GM23338 (cell line): ENCODE measurements around the gene ZGRF1. TPM values are rescaled to one million over a fixed set of nuclear protein-coding genes. Genes with fewer than 3 reads are reported as not detected.
"Not testable (repeated sequence)": the region's sequence is repeated elsewhere in the genome, so short reads cannot be mapped to it uniquely, and the experiment has no call there.

Source experiments
- ATAC-seq: fragments of 200-7000 bp; cut with Tn5 transposase; 3 replicates; pipeline ENCODE4 v1.9.1; 2020
- DNase-seq: peaks from one replicate; pipeline ENCODE4 v3.0.0-alpha.2; 2015; ENCODE audit warnings: low spot score
- H2AFZ ChIP-seq: fragments of 200-600 bp; sonication (generic); 2 replicates; pipeline ENCODE4 v1.8.0; 2016; ENCODE audit warnings: antibody characterized with exemption, mild to moderate bottlenecking, moderate library complexity
- H3F3A ChIP-seq: fragments of 200-600 bp; sonication (generic); replicated peaks from 2 replicates; pipeline ENCODE4 v1.8.0; 2017; ENCODE audit warnings: antibody characterized with exemption, mixed run types, low read depth
- H3K27ac ChIP-seq: fragments of 200-600 bp; sonication (generic); 2 replicates; pipeline ENCODE4 v1.6.1; 2016; ENCODE audit warnings: low read depth
- H3K27me3 ChIP-seq: fragments of 200-600 bp; sonication (generic); 2 replicates; pipeline ENCODE4 v1.8.0; 2016; ENCODE audit warnings: mild to moderate bottlenecking, mixed run types, moderate library complexity; ENCODE audit not compliant: insufficient read depth
- H3K36me3 ChIP-seq: fragments of 200-600 bp; sonication (generic); 2 replicates; pipeline ENCODE4 v1.8.0; 2016; ENCODE audit warnings: mild to moderate bottlenecking; ENCODE audit not compliant: insufficient read depth
- H3K4me1 ChIP-seq: fragments of 200-600 bp; sonication (generic); 2 replicates; pipeline ENCODE4 v1.8.0; 2016; ENCODE audit warnings: mild to moderate bottlenecking, moderate library complexity; ENCODE audit not compliant: insufficient read depth
- H3K4me2 ChIP-seq: fragments of 200-600 bp; sonication (generic); 2 replicates; pipeline ENCODE4 v1.7.1; 2017; ENCODE audit warnings: mixed run types
- H3K4me3 ChIP-seq: fragments of 200-600 bp; sonication (generic); 2 replicates; pipeline ENCODE4 v1.6.1; 2016; ENCODE audit warnings: mixed run types
- H3K79me2 ChIP-seq: fragments of 200-600 bp; sonication (generic); replicated peaks from 2 replicates; pipeline ENCODE4 v1.8.0; 2017; ENCODE audit warnings: mild to moderate bottlenecking; ENCODE audit not compliant: insufficient read depth
- H3K9me2 ChIP-seq: fragments of 200-600 bp; sonication (generic); 2 replicates; pipeline ENCODE4 v1.8.0; 2017; ENCODE audit not compliant: insufficient read depth
- H4K20me1 ChIP-seq: fragments of 200-600 bp; sonication (generic); replicated peaks from 2 replicates; pipeline ENCODE4 v1.8.0; 2017; ENCODE audit warnings: mild to moderate bottlenecking; ENCODE audit not compliant: insufficient read depth
- H3K27ac Mint-ChIP-seq: 2 replicates; pipeline ENCODE4 v1.8.0; 2020; ENCODE audit warnings: inconsistent platforms, mild to moderate bottlenecking, moderate library complexity, mixed read lengths
- H3K27me3 Mint-ChIP-seq: 3 replicates; pipeline ENCODE4 v1.8.0; 2022; ENCODE audit warnings: low read depth, mild to moderate bottlenecking, moderate library complexity, mixed read lengths, inconsistent platforms; ENCODE audit not compliant: insufficient read depth, poor library complexity
- H3K36me3 Mint-ChIP-seq: 3 replicates; pipeline ENCODE4 v1.8.0; 2021; ENCODE audit warnings: low read depth, mild to moderate bottlenecking, inconsistent platforms, moderate library complexity, mixed read lengths
- H3K4me1 Mint-ChIP-seq: 3 replicates; pipeline ENCODE4 v1.8.0; 2020; ENCODE audit warnings: mild to moderate bottlenecking, inconsistent platforms, mixed read lengths
- H3K4me3 Mint-ChIP-seq: 3 replicates; pipeline ENCODE4 v1.8.0; 2021; ENCODE audit warnings: moderate library complexity, mild to moderate bottlenecking, inconsistent platforms, mixed read lengths
- H3K9me3 Mint-ChIP-seq: 3 replicates; pipeline ENCODE4 v1.8.0; 2020; ENCODE audit warnings: moderate library complexity, mild to moderate bottlenecking, inconsistent platforms, mixed read lengths
- CREB1 ChIP-seq: fragments of 250-450 bp; sonication (Bioruptor Pico); IDR thresholded peaks from 2 replicates; pipeline ENCODE4 v1.5.0; 2020; ENCODE audit warnings: low read depth, mild to moderate bottlenecking, moderate library complexity
- CTCF ChIP-seq, 2 experiments: fragments of 200-600 bp in 1 of 2; sonication (generic) in 1 of 2; conservative IDR thresholded peaks; 2 replicates each; pipeline versions ENCODE4 v1.5.1 to v1.6.1; 2016 to 2017; ENCODE audit warnings: antibody characterized with exemption in 2 of 2, low read depth in 2 of 2, mild to moderate bottlenecking in 2 of 2, moderate library complexity in 1 of 2
- ETS1 ChIP-seq: IDR thresholded peaks from 2 replicates; pipeline ENCODE4 v1.6.1; 2016; ENCODE audit warnings: antibody characterized with exemption
- EZH2 ChIP-seq: fragments of 200-600 bp; sonication (generic); IDR thresholded peaks from one replicate; pipeline ENCODE4 v1.8.0; 2017; ENCODE audit warnings: antibody characterized with exemption, mild to moderate bottlenecking, low read depth; ENCODE audit not compliant: unreplicated experiment
- EZH2phosphoT487 ChIP-seq: fragments of 200-600 bp; sonication (generic); IDR thresholded peaks from one replicate; pipeline ENCODE4 v1.8.1; 2018; ENCODE audit warnings: antibody characterized with exemption; ENCODE audit not compliant: unreplicated experiment
- JUNB ChIP-seq: IDR thresholded peaks from one replicate; pipeline ENCODE4 v1.6.1; 2016; ENCODE audit warnings: antibody characterized with exemption; ENCODE audit not compliant: unreplicated experiment
- POLR2AphosphoS5 ChIP-seq: IDR thresholded peaks from 2 replicates; pipeline ENCODE4 v1.6.1; 2016; ENCODE audit warnings: antibody characterized with exemption, low read depth
- REST ChIP-seq: IDR thresholded peaks from one replicate; pipeline ENCODE4 v1.6.1; 2018; ENCODE audit warnings: antibody characterized with exemption; ENCODE audit not compliant: unreplicated experiment
- ZNF114 ChIP-seq: fragments of 250-450 bp; sonication (Bioruptor Pico); IDR thresholded peaks from 2 replicates; pipeline ENCODE4 v1.5.0; 2020; ENCODE audit warnings: mild to moderate bottlenecking, moderate library complexity
- ZNF331 ChIP-seq: fragments of 250-450 bp; sonication (Bioruptor Pico); IDR thresholded peaks from 2 replicates; pipeline ENCODE4 v1.5.0; 2020; ENCODE audit warnings: low read depth, mild to moderate bottlenecking, moderate library complexity
- polyA plus RNA-seq: library from polyadenylated mRNA; unstranded; fragments of >200 nt; fragmentation: Nextera tagmentation; extraction: Ambion mirVana; gene quantifications from 2 replicates; pipeline ENCODE4 v1.2.1, GENCODE V29; 2016
- total RNA-seq: library from RNA; depleted of rRNA; stranded (reverse); fragments of >200 nt; shearing (Covaris generic); gene quantifications from 2 replicates; pipeline ENCODE4 v1.2.3, GENCODE V29; 2014

ZGRF1 gene
- total and polyA plus RNA-seq, 2 experiments from 2014 or later: 41.7 to 62.6 TPM

- no peak for TF ChIP-seq ETS1
- TF ChIP-seq REST: no peak
- no peak for TF ChIP-seq JUNB
- no peak for TF ChIP-seq EZH2
- no peak for TF ChIP-seq EZH2phosphoT487
- TF ChIP-seq ZNF114 (CRISPR knock-in tag): no peak
These were observed 78.9 kb downstream of the ZGRF1 start (continued) for GRCh38 chr4:112557676-112558411.

- not testable (repeated sequence) for H3K4me3 Mint-ChIP-seq, H3K79me2 ChIP-seq, DNase-seq, H3K4me3 ChIP-seq, H4K20me1 ChIP-seq, H3K36me3 ChIP-seq, H3K4me2 ChIP-seq, H3K27ac Mint-ChIP-seq, H3K9me3 Mint-ChIP-seq, H2AFZ ChIP-seq, H3K27me3 Mint-ChIP-seq, H3F3A ChIP-seq, ATAC-seq, H3K27me3 ChIP-seq, H3K27ac ChIP-seq, H3K4me1 Mint-ChIP-seq, H3K9me2 ChIP-seq, H3K4me1 ChIP-seq
- H3K36me3 Mint-ChIP-seq: peaks cover 18% of the 10 kb centered on the region; the same call in 2 of the 3 replicates
These were observed 82.4 kb downstream of the ZGRF1 start for GRCh38 chr4:112554271-112554670.

GRCh38 chr4:112552668-112553067 lies 84.0 kb downstream of the ZGRF1 start:
- no peaks in the 10 kb centered on the region for H3F3A ChIP-seq
- no peak overlapping the region for H3K4me3 ChIP-seq
- H4K20me1 ChIP-seq: no peaks in the 10 kb centered on the region
- H3K4me2 ChIP-seq: no peak overlapping the region
- H2AFZ ChIP-seq: no peak overlapping the region
- peaks cover 4% of the 10 kb centered on the region; the same call in 1 of the 2 replicates for H3K36me3 ChIP-seq
- Mint-ChIP-seq H3K4me3 (no peak overlapping the region), H3K27me3 (no peaks in the 10 kb centered on the region), H3K36me3 (peaks cover 10% of the 10 kb centered on the region; the same call in 1 of the 3 replicates), H3K4me1 (peaks cover 3% of the 10 kb centered on the region; the same call in 2 of the 3 replicates), H3K27ac (no peak overlapping the region), H3K9me3 (no peaks in the 10 kb centered on the region)
- ATAC-seq: no peak
- no peaks in the 10 kb centered on the region for H3K79me2 ChIP-seq
- no peaks in the 10 kb centered on the region for H3K4me1 ChIP-seq
- H3K27me3 ChIP-seq: no peaks in the 10 kb centered on the region
- H3K27ac ChIP-seq: no peak overlapping the region
- no peaks in the 10 kb centered on the region for H3K9me2 ChIP-seq
- no peak for DNase-seq
- no peak for TF ChIP-seq JUNB
- TF ChIP-seq CREB1: no peak
- TF ChIP-seq ZNF331 (CRISPR knock-in tag): no peak
- TF ChIP-seq POLR2AphosphoS5: no peak
- TF ChIP-seq EZH2: no peak
- TF ChIP-seq CTCF (conservative IDR thresholded peaks at IDR 0.05; ENCODE audit: low read depth in 2 of 2): no peak
- TF ChIP-seq ZNF114 (CRISPR knock-in tag): no peak
- TF ChIP-seq REST: no peak
- TF ChIP-seq ETS1: no peak
